GM18499 (cell line): ENCODE measurements around the gene CNGA4.
A peak's percentile ranks its signal among the peaks of the same experiment; 100 is the strongest.
"Not testable (repeated sequence)": the region's sequence is repeated elsewhere in the genome, so short reads cannot be mapped to it uniquely, and the experiment has no call there.

Experiments used
- ATAC-seq: cut with Tn5 transposase; IDR thresholded peaks from one replicate; pipeline ENCODE4 v1.9.1; 2021; ENCODE audit warnings: moderate number of reproducible peaks; ENCODE audit not compliant: insufficient read depth, unreplicated experiment

Gene CNGA4

GRCh38 chr11:6223854-6224253 lies 15.0 kb upstream of the CNGA4 start:
- no peak for ATAC-seq

GRCh38 chr11:6224421-6224820 lies 14.5 kb upstream of the CNGA4 start:
- ATAC-seq: no peak

GRCh38 chr11:6225024-6225423 lies 13.9 kb upstream of the CNGA4 start:
- no peak for ATAC-seq

- no peak for ATAC-seq
Observed at GRCh38 chr11:6225896-6226295, 13.0 kb upstream of the CNGA4 start.

GRCh38 chr11:6228520-6228919 lies 10.4 kb upstream of the CNGA4 start:
- ATAC-seq: no peak

- ATAC-seq: no peak
Observed at GRCh38 chr11:6229911-6230310, 9.0 kb upstream of the CNGA4 start.

GRCh38 chr11:6232899-6233298 lies 6.0 kb upstream of the CNGA4 start:
- ATAC-seq: no peak

GRCh38 chr11:6233984-6234386 lies 4.9 kb upstream of the CNGA4 start:
- no peak for ATAC-seq

GRCh38 chr11:6234387-6235107 lies 4.3 kb upstream of the CNGA4 start, which contains the start of gene FHIP1B:
Gene FHIP1B, minus strand, starts transcription at chr11:6234636. Its CDS starts 10,120 bp downstream, at chr11:6224516.
- ATAC-seq: peak; percentile 93

GRCh38 chr11:6237266-6237665 lies 1.6 kb upstream of the CNGA4 start:
- no peak for ATAC-seq

GRCh38 chr11:6237761-6238302 lies 1.1 kb upstream of the CNGA4 start:
- ATAC-seq: no peak

- no peak for ATAC-seq
Observed at GRCh38 chr11:6240139-6240538, 1.2 kb downstream of the CNGA4 start.

GRCh38 chr11:6240781-6241180 lies 1.9 kb downstream of the CNGA4 start:
- no peak for ATAC-seq

- ATAC-seq: no peak
Observed at GRCh38 chr11:6241316-6241715, 2.4 kb downstream of the CNGA4 start.

GRCh38 chr11:6245536-6245935 lies 6.6 kb downstream of the CNGA4 start:
- ATAC-seq: no peak

- ATAC-seq: no peak
Observed at GRCh38 chr11:6248248-6248647, 9.4 kb downstream of the CNGA4 start.

- not testable (repeated sequence) for ATAC-seq
Observed at GRCh38 chr11:6248897-6249296, 10.0 kb downstream of the CNGA4 start.

GRCh38 chr11:6249770-6250555 lies 11.1 kb downstream of the CNGA4 start:
- ATAC-seq: no peak

- ATAC-seq: peak; percentile 75
Observed at GRCh38 chr11:6251120-6251733, 12.3 kb downstream of the CNGA4 start.

- no peak for ATAC-seq
Observed at GRCh38 chr11:6251990-6252473, 13.1 kb downstream of the CNGA4 start.

GRCh38 chr11:6253197-6253596 lies 14.3 kb downstream of the CNGA4 start:
- ATAC-seq: no peak
